ENCODE results near the gene SESTD1. TPM values are rescaled to one million over a fixed set of nuclear protein-coding genes. Genes with fewer than 3 reads are reported as not detected.

SESTD1 gene
- total and polyA plus RNA-seq, 2 of the 13 experiments (the other 11 are each of a cell fraction or from before 2014, with no cell fraction given), result 74.4 to 101 TPM

DNA sequence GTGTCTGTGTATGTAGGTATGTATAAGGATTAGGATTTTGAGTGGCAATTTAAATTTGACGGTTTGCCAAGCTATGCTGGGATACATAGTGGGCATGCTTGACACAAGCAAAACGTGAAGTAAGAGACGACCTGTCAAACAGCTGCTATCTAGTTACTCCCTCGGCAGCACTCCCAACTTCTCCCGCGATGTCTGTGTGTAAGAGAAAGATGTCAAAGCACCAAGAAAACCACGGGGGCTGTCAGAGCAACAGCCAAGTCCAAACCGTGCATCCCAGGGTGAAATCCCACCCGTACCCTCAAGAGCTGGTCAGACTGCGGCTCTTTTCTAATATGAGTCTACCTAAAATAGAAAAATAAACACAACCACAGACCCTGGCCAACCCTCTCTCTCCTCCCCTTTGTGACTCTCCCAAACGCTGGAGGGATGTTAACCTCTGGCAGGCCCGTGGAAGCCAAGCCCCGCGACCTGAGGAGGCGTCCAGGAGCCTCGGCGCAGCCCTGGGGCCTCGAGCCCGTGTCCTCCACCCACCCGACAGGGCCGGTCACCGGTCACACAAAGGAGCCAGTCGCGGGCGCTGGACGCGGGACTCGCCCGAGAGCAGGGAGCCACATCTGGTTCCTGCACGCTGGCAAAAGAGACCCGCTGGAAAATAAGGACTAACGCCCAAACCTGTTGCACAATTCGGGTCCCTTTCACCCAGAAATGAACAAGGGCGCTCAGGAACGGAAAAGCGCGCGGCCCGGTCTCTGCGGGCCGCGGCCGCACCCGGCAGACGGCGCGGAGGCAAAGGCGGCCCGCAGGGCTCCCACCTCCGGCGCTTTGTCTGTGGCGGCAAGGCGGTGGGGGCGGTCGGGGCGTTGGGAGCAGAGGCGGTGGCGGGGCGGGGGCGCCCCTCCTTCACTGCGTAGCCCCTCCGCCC, 925 bp downstream of the SESTD1 start (continued):
- TF ChIP-seq, protein P1, sequence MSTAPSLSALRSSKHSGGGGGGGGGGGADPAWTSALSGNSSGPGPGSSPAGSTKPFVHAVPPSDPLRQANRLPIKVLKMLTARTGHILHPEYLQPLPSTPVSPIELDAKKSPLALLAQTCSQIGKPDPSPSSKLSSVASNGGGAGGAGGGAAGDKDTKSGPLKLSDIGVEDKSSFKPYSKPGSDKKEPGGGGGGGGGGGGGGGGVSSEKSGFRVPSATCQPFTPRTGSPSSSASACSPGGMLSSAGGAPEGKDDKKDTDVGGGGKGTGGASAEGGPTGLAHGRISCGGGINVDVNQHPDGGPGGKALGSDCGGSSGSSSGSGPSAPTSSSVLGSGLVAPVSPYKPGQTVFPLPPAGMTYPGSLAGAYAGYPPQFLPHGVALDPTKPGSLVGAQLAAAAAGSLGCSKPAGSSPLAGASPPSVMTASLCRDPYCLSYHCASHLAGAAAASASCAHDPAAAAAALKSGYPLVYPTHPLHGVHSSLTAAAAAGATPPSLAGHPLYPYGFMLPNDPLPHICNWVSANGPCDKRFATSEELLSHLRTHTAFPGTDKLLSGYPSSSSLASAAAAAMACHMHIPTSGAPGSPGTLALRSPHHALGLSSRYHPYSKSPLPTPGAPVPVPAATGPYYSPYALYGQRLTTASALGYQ (CRISPR knock-in tag; IDR thresholded peaks at IDR 0.05), result no peak
- TF ChIP-seq RFX3 (CRISPR knock-in tag; IDR thresholded peaks at IDR 0.05) (no peak), DR1 (CRISPR knock-in tag; IDR thresholded peaks at IDR 0.05) (no peak), ZNF274 (CRISPR knock-in tag; IDR thresholded peaks at IDR 0.05) (peak; percentile 41; the same call in 1 of the 2 replicates), RFXAP (CRISPR knock-in tag; IDR thresholded peaks at IDR 0.05; ENCODE audit: borderline replicate concordance) (no peak), HNF4G (IDR thresholded peaks at IDR 0.05; ENCODE audit: borderline replicate concordance, low read depth, low read length) (no peak; the same call in 1 of the 2 replicates), HNF4G (CRISPR knock-in tag; IDR thresholded peaks at IDR 0.05; ENCODE audit: borderline replicate concordance, low read depth) (no peak), ZNF318 (CRISPR knock-in tag; IDR thresholded peaks at IDR 0.05) (no peak), POLR2G (IDR thresholded peaks at IDR 0.05; ENCODE audit: low read depth, low read length) (peak; percentile 56), ZNF432 (CRISPR knock-in tag; IDR thresholded peaks at IDR 0.05; ENCODE audit: borderline replicate concordance) (no peak), ZBTB34 (CRISPR knock-in tag; IDR thresholded peaks at IDR 0.05) (no peak)

Measured in HepG2 (cell line).